Activated CD8-positive, alpha-beta memory T cell treated with anti-CD3 and anti-CD28 coated beads for 4 hours (primary cell): Measurements from ENCODE around the gene KLF6.

Experiments used
- DNase-seq, 2 donors: peaks; one replicate each; pipeline ENCODE4 v3.0.0-alpha.2; 2020; ENCODE audit warnings: low read depth in 2 of 2

Gene KLF6

GRCh38 chr10:3787816-3788215, 2.8 kb upstream of the KLF6 start:
- no peak for DNase-seq

GRCh38 chr10:3787016-3787400, 2.0 kb upstream of the KLF6 start:
- DNase-seq, result no peak

- no peak for DNase-seq
These were observed 1.4 kb upstream of the KLF6 start for GRCh38 chr10:3786295-3787015.

GRCh38 chr10:3785851-3786271, 852 bp upstream of the KLF6 start:
- no peak for DNase-seq

- peak; percentile 98 to 99 for DNase-seq
These were observed 342 bp upstream of the KLF6 start for GRCh38 chr10:3785251-3785850.

GRCh38 chr10:3783682-3784432, 1.2 kb downstream of the KLF6 start:
- no peak for DNase-seq

GRCh38 chr10:3783316-3783681, 1.7 kb downstream of the KLF6 start:
- DNase-seq, result no peak

GRCh38 chr10:3782451-3783315, 2.3 kb downstream of the KLF6 start:
- no peak for DNase-seq

GRCh38 chr10:3782146-3782450, 2.9 kb downstream of the KLF6 start:
- no peak for DNase-seq

- no peak for DNase-seq
These were observed 3.4 kb downstream of the KLF6 start for GRCh38 chr10:3781468-3782145.

GRCh38 chr10:3780771-3781467, 4.1 kb downstream of the KLF6 start:
- DNase-seq, result no peak

- DNase-seq, result no peak
These were observed 4.8 kb downstream of the KLF6 start for GRCh38 chr10:3780021-3780770.

- DNase-seq, result no peak
These were observed 5.8 kb downstream of the KLF6 start for GRCh38 chr10:3779158-3779741.

GRCh38 chr10:3778692-3779157, 6.3 kb downstream of the KLF6 start:
- no peak for DNase-seq

GRCh38 chr10:3777981-3778691, 6.9 kb downstream of the KLF6 start:
- DNase-seq, result no peak

GRCh38 chr10:3776796-3777571, 8.0 kb downstream of the KLF6 start:
- DNase-seq, result no peak

GRCh38 chr10:3775696-3776551, 9.1 kb downstream of the KLF6 start:
- DNase-seq, result no peak
